ENCODE data around the gene HS6ST2. TPM values are rescaled to one million over a fixed set of nuclear protein-coding genes. Genes with fewer than 3 reads are reported as not detected.

Gene HS6ST2
- total RNA-seq, 1 donor = under 0.01 TPM

DNA sequence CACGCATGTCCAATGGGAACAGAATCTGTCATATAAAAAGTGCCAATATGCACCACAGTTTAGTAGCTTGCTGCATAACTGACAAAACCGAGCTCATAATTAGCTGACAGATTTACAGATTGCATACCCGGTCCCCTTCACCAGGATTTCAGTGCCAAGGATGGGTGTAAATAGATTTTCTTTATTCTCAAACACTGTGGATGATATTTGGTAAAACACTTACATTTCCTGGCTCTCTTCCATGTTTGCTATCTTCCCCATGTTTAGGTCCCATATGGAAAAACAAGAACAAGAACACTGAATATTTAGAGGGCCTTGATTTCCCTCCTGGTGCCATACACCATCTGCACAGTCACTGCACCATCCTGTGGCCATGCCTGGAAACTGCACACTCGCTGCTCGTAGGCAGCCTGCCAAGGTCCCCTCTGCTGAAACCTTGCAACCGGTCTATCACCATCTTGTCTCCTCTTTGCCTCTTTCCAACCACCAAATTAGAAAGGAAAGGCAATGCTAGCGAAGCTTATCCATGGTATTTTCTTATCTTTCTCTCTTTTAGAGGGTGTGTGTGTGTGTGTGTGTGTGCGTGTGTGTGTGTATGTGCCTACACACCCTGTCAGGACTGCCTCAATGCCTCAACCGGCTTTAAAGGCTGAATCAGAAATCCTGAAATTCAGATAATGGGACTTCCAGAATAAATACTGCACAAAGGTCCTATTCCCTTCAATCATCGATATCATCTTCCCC lies 345.4 kb downstream of the HS6ST2 start:
- peak; percentile 63 for TF ChIP-seq CTCF (IDR thresholded peaks at IDR 0.05; ENCODE audit: insufficient read depth, low read length)
- DNase-seq (ENCODE audit: low read depth) = peak; percentile 25

GRCh38 chrX:132610536-132610935 lies 347.9 kb downstream of the HS6ST2 start:
- DNase-seq (ENCODE audit: low read depth) = no peak
- TF ChIP-seq CTCF (IDR thresholded peaks at IDR 0.05; ENCODE audit: insufficient read depth, low read length) = no peak

More for the DNA sequence above, 345.4 kb downstream of the HS6ST2 start:
- no peak overlapping the region for H3K4me3 ChIP-seq (ENCODE audit: low read depth, low read length)

GRCh38 chrX:132609362-132609848 lies 349.0 kb downstream of the HS6ST2 start:
- no peak overlapping the region for H3K4me3 ChIP-seq (ENCODE audit: low read depth, low read length)
- no peak for TF ChIP-seq CTCF (IDR thresholded peaks at IDR 0.05; ENCODE audit: insufficient read depth, low read length)
- no peak for DNase-seq (ENCODE audit: low read depth)

More at GRCh38 chrX:132610536-132610935, 347.9 kb downstream of the HS6ST2 start:
- no peak overlapping the region for H3K4me3 ChIP-seq (ENCODE audit: low read depth, low read length)

DNA sequence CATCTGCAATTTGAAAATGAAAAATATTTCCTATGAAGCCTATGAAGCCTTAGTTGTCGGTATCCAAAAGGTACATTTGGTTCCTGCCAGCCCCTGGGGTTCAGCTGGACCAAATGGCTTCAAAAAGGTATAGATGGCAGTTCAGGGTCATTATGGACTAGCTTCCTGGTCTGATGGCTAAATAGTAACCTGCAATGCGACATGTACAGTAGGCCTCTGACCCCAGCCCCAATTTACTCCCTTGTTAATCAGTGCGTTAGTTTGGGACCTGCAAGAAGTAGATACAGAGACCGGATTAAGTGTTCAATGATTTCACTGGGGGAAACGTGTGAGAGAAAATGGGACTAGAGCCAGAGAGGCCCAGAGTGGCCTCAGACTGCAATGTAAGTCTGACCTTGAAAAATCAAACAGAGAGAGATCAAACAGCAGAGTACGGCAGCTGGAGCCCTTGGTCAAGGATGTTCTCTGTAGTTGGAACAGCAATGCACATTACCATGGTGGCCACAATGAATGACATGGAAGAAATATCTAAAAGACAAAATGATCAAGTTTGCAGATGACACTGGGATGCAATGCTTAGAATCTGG lies 354.6 kb downstream of the HS6ST2 start:
- no peak for TF ChIP-seq CTCF (IDR thresholded peaks at IDR 0.05; ENCODE audit: insufficient read depth, low read length)
- no peak for DNase-seq (ENCODE audit: low read depth)
- no peak overlapping the region for H3K4me3 ChIP-seq (ENCODE audit: low read depth, low read length)

DNA sequence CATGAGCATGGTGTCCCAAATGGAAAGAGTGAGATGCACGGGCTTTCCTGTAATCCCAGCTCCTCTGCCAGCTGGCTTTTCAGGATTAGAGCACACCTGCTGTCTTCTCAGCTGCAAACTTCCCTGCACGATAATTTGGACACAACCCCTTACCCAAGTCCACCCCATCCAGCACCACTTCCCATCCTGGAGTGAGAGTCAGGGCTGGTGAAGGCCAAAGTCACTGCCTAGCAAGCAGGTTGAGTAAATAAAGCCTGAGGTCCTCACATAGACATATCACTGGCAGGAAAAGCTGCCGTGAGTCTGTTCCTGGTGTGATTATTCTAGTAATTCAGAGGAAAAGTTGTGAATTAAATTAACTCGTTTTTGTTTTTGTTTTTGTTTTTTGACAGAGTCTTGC lies 355.7 kb downstream of the HS6ST2 start:
- H3K4me3 ChIP-seq (ENCODE audit: low read depth, low read length) = no peak overlapping the region
- no peak for TF ChIP-seq CTCF (IDR thresholded peaks at IDR 0.05; ENCODE audit: insufficient read depth, low read length)
- DNase-seq (ENCODE audit: low read depth) = no peak

DNA sequence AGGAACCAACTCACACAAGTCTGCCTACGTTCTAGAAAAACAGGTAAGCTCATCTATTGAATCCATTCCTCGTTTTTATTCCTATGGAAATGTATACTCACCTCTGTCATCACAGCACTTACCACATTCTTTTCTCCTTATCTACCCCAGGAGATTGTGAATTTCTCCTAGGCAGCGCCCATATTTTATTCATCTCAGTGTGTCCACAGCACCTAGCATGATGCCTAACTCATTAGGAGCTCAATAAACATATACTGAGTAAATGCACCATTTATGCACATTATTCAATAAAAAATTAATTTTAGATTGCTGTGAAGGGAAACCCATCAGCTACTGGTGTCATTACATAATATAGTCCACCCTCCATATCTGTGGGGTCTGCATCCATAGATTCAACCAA lies 363.4 kb downstream of the HS6ST2 start:
- no peak for DNase-seq (ENCODE audit: low read depth)
- H3K4me3 ChIP-seq (ENCODE audit: low read depth, low read length) = no peak overlapping the region
- TF ChIP-seq CTCF (IDR thresholded peaks at IDR 0.05; ENCODE audit: insufficient read depth, low read length) = no peak

Data from fibroblast of the aortic adventitia (primary cell).